ENCODE data around the gene NF1. TPM values are rescaled to one million over a fixed set of nuclear protein-coding genes. Genes with fewer than 3 reads are reported as not detected.

NF1 gene
- total RNA-seq, 4 donors from 2014 or later = 40.9 to 158 (median 113) TPM

- no peak for TF ChIP-seq POLR2A (IDR thresholded peaks at IDR 0.05)
- TF ChIP-seq, protein P1, sequence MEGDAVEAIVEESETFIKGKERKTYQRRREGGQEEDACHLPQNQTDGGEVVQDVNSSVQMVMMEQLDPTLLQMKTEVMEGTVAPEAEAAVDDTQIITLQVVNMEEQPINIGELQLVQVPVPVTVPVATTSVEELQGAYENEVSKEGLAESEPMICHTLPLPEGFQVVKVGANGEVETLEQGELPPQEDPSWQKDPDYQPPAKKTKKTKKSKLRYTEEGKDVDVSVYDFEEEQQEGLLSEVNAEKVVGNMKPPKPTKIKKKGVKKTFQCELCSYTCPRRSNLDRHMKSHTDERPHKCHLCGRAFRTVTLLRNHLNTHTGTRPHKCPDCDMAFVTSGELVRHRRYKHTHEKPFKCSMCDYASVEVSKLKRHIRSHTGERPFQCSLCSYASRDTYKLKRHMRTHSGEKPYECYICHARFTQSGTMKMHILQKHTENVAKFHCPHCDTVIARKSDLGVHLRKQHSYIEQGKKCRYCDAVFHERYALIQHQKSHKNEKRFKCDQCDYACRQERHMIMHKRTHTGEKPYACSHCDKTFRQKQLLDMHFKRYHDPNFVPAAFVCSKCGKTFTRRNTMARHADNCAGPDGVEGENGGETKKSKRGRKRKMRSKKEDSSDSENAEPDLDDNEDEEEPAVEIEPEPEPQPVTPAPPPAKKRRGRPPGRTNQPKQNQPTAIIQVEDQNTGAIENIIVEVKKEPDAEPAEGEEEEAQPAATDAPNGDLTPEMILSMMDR (IDR thresholded peaks at IDR 0.05) = no peak
- Histone ChIP-seq H3K4me1 (no peaks in the 10 kb centered on the region), H3K4me3 (no peak overlapping the region), H3K36me3 (no peaks in the 10 kb centered on the region), H3K27me3 (no peaks in the 10 kb centered on the region), H3K9me3 (no peaks in the 10 kb centered on the region), H3K27ac (no peak overlapping the region)
- DNase-seq = no peak
- intact Hi-C loops (cut with DNase I; ENCODE audit: low total_unique reads) = no loop called here
Observed at GRCh38 chr17:31404028-31404949, 309.5 kb downstream of the NF1 start.

DNA sequence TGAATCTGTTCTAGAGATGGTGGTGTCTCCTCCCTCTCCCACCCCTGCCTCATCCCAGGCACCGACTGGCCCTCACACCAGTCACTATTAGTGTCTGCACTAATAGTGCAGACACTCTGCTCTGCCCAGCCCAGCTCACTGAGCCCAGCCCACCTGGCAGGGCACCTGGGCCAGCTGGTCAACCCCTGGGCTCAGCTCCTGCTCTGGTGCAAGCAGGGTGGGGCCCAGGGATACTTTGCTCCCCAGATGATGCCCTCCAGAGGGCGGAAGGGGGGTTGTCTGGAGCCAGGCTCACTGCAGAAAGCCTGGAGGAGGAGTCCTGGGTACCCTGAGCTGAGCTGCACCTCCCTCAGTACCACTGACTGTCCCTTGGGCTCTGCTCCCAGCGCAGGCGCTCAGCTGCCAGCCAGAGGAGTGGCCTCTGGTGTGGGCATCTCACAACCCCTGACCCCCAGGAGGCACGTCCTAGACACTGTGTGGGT, 311.2 kb downstream of the NF1 start:
- no peaks in the 10 kb centered on the region for H3K27me3 ChIP-seq
- no peaks in the 10 kb centered on the region for H3K9me3 ChIP-seq
- no peak for TF ChIP-seq POLR2A (IDR thresholded peaks at IDR 0.05)
- H3K4me1 ChIP-seq = no peaks in the 10 kb centered on the region
- H3K27ac ChIP-seq = no peak overlapping the region
- H3K4me3 ChIP-seq = no peak overlapping the region
- intact Hi-C loops (cut with DNase I; ENCODE audit: low total_unique reads) = no loop called here
- DNase-seq = no peak
- H3K36me3 ChIP-seq = no peaks in the 10 kb centered on the region

DNA sequence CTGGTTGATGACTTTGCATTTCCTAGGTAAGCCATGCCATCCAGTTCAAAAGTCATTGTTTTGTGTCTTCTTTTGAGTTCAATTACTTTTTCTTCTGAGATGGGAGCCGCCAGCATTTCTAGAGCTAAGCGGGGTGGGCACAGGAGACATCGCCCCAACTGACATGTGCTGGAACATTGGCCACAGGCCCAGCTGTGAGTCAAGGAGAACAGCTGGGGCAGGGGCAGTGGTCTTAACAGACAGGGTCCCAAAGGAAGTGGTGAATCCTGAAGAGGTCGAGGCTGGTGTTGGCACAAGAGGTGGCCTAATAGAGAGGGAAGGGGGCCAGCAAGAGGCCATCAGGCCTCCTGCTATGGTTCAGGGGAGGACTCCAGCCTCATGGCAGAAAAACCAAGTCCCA, 313.8 kb downstream of the NF1 start:
- no peak for DNase-seq
- H3K9me3 ChIP-seq = no peaks in the 10 kb centered on the region
- H3K36me3 ChIP-seq = no peaks in the 10 kb centered on the region
- H3K27ac ChIP-seq = no peak overlapping the region
- no peaks in the 10 kb centered on the region for H3K4me1 ChIP-seq
- H3K27me3 ChIP-seq = no peaks in the 10 kb centered on the region
- H3K4me3 ChIP-seq = no peak overlapping the region
- TF ChIP-seq, protein P1 (IDR thresholded peaks at IDR 0.05) = no peak
- no peak for TF ChIP-seq POLR2A (IDR thresholded peaks at IDR 0.05)
- intact Hi-C loops (cut with DNase I; ENCODE audit: low total_unique reads) = no loop called here

GRCh38 chr17:31411707-31412285, 317.0 kb downstream of the NF1 start:
- no peak overlapping the region for H3K4me3 ChIP-seq
- H3K4me1 ChIP-seq = no peaks in the 10 kb centered on the region
- DNase-seq = no peak
- TF ChIP-seq, protein P1 (IDR thresholded peaks at IDR 0.05) = no peak
- TF ChIP-seq POLR2A (IDR thresholded peaks at IDR 0.05) = no peak
- no peaks in the 10 kb centered on the region for H3K36me3 ChIP-seq
- H3K9me3 ChIP-seq = no peaks in the 10 kb centered on the region
- H3K27me3 ChIP-seq = no peaks in the 10 kb centered on the region
- intact Hi-C loops (cut with DNase I; ENCODE audit: low total_unique reads) = no loop called here
- H3K27ac ChIP-seq = no peak overlapping the region

DNA sequence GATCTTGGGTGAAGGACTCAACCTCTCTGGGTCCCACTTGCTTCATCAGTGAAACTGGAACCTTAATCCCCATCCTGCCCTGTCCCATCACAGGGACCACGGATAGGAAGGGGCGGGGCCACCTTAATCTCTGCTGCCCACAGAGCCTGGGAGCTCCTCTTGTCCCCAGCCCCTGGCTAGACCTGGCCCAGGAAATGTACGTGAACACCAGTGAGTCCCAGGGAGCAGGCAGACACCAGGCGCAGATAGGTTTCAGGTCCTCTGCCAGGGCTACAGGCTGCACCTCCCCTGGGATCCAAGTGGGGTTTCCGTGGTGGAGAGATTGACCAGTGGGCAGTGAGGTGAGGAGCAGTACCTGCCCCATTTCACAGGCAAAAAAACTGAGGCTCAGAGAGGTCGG, 317.7 kb downstream of the NF1 start:
- Histone ChIP-seq H3K4me1 (no peaks in the 10 kb centered on the region), H3K4me3 (no peak overlapping the region), H3K36me3 (no peaks in the 10 kb centered on the region), H3K9me3 (no peaks in the 10 kb centered on the region), H3K27ac (no peak overlapping the region), H3K27me3 (no peaks in the 10 kb centered on the region)
- no peak for TF ChIP-seq POLR2A (IDR thresholded peaks at IDR 0.05)
- TF ChIP-seq, protein P1 (IDR thresholded peaks at IDR 0.05) = no peak
- intact Hi-C loops (cut with DNase I; ENCODE audit: low total_unique reads) = no loop called here
- DNase-seq = no peak
